SKM-1 (cell line): Measurements from ENCODE around the gene CHSY3.
"Not testable (repeated sequence)": the region's sequence is repeated elsewhere in the genome, so short reads cannot be mapped to it uniquely, and the experiment has no call there.

ENCODE experiments used
- DNase-seq: peaks from one replicate; lab custom pipeline; 2025; ENCODE audit not compliant: unreplicated experiment; lab: John Stamatoyannopoulos, UW

Gene CHSY3

GRCh38 chr5:130155345-130156011 is 251.2 kb downstream of the CHSY3 start:
- no peak for DNase-seq

GRCh38 chr5:130158036-130158435 is 253.8 kb downstream of the CHSY3 start:
- no peak for DNase-seq

- no peak for DNase-seq
Observed at GRCh38 chr5:130159968-130160367, 255.7 kb downstream of the CHSY3 start.

GRCh38 chr5:130164966-130165365 is 260.7 kb downstream of the CHSY3 start:
- no peak for DNase-seq

- DNase-seq: no peak
Observed at GRCh38 chr5:130166839-130167490, 262.7 kb downstream of the CHSY3 start.

- no peak for DNase-seq
Observed at GRCh38 chr5:130168211-130168610, 263.9 kb downstream of the CHSY3 start.

- DNase-seq: no peak
Observed at GRCh38 chr5:130171699-130172098, 267.4 kb downstream of the CHSY3 start.

- DNase-seq: no peak
Observed at GRCh38 chr5:130183115-130183514, 278.9 kb downstream of the CHSY3 start.

- no peak for DNase-seq
Observed at GRCh38 chr5:130189961-130190360, 285.7 kb downstream of the CHSY3 start.

GRCh38 chr5:130198927-130199326 is 294.7 kb downstream of the CHSY3 start:
- no peak for DNase-seq

GRCh38 chr5:130206686-130207085 is 302.4 kb downstream of the CHSY3 start:
- no peak for DNase-seq

- DNase-seq: no peak
Observed at GRCh38 chr5:130213607-130214006, 309.3 kb downstream of the CHSY3 start.

- DNase-seq: no peak
Observed at GRCh38 chr5:130216286-130216685, 312.0 kb downstream of the CHSY3 start.

- no peak for DNase-seq
Observed at GRCh38 chr5:130222573-130222972, 318.3 kb downstream of the CHSY3 start.

- not testable (repeated sequence) for DNase-seq
Observed at GRCh38 chr5:130226556-130226955, 322.3 kb downstream of the CHSY3 start.

- DNase-seq: no peak
Observed at GRCh38 chr5:130227699-130228098, 323.4 kb downstream of the CHSY3 start.

GRCh38 chr5:130231786-130232185 is 327.5 kb downstream of the CHSY3 start:
- DNase-seq: no peak

- no peak for DNase-seq
Observed at GRCh38 chr5:130234816-130235215, 330.6 kb downstream of the CHSY3 start.
